ENCODE measurements around the gene NBPF1. TPM values are rescaled to one million over a fixed set of nuclear protein-coding genes. Genes with fewer than 3 reads are reported as not detected.
"Not testable (repeated sequence)": the region's sequence is repeated elsewhere in the genome, so short reads cannot be mapped to it uniquely, and the experiment has no call there.

NBPF1 gene
- total RNA-seq, 1 donor from 2014 or later, result 11.7 TPM

- intact Hi-C loops (cut with DNase I); ATAC-seq (ENCODE audit: poor library complexity); DNase-seq: not testable (repeated sequence)
Measured at GRCh38 chr1:16595216-16595615, 18.1 kb downstream of the NBPF1 start.

DNA sequence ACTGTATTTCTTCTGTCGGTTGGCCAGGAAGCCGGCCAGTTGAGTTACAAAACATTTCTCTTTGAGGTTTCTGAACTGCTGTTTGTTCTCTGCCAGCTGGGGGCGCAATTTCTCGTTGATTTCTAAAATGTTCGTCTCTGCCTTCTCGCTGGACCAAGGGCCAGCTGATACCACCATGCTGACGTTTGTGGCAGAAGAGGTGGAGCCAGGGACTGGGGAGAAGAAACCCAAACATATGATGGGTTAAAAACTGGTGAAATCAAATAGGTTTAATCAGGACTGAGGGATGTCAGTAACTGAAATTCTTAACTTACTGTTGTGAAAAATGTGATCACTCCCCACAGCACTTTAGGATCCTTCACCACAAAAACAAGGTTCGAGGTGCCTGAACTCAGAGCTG, 21.5 kb downstream of the NBPF1 start:
- DNase-seq; ATAC-seq (ENCODE audit: poor library complexity); intact Hi-C loops (cut with DNase I): not testable (repeated sequence)

DNA sequence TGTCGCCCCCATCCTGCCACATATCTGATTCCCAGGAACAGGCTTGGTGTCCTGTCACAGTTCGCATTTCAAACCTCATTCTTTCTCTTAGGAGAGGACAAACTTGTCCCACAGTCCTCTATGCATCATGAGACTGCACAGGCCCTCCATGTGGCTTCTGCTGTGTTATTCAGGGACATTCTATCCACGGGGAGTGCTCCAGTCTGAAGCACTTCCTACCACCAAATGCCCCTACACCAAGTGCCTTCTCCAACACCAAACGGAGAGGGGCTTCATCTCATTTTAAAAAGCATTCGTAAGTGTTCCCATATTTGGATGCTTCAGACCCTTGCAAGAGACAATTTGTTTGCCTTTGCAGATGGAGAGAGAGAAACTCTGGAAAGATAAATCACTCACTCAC, 25.3 kb downstream of the NBPF1 start:
- DNase-seq; intact Hi-C loops (cut with DNase I); ATAC-seq (ENCODE audit: poor library complexity): not testable (repeated sequence)

DNA sequence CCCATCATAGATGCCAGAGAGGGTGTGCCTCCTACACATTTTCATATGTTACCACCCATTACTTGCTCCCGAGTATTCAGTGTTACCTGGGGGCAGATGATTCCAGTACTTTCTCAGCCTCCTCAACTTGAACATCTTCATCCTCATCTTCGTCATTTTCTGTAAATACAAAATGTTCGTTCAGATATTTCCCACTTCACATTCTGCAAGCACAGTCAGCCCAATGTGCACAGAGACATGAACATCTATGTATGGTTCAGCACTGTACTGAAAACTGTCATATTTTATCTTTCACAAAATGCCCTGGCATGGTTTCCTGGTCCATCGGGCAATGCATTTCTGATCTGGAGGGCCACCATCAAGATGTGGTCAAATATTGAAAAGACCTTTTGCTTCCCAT, 25.7 kb downstream of the NBPF1 start:
- ATAC-seq (ENCODE audit: poor library complexity); DNase-seq; intact Hi-C loops (cut with DNase I): not testable (repeated sequence)

DNA sequence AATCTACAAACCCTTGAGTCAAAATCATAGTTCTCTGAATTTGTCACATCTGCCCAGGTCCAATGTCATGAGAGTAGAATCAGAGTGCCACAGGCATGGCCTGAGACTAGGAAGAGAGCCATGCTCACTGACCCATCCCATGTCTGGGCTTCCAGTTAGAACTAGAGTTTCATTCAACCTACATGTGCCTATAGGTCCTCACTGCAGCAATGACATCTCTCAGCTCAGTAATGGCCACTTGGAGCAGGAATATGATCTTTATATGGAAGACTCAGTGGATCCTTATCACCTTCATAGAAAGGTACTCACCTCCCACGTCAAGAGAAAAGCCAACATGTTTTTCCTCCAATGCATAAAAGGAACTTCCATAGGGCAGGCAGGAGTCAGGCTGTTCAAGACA, 48.0 kb downstream of the NBPF1 start:
- intact Hi-C loops (cut with DNase I), result not testable (repeated sequence)

DNA sequence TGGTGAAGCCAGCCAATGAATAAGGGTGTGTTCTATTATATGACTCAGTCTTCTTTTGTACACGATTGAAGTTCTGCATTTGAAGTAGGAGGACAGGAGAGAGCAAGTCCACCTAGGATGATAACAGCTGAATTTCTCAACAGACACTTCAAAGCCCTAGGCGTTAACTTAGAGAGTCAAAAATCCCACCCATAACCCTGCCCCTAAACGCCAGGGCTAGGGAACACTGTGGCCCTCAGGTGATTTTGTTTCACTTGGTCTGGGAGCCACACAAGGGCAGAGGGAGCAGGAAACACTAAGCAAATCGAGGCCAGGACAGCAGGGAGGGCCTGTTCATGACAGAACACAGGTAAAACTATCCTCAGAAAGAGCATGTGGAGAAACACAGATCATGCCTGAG, 52.3 kb downstream of the NBPF1 start:
- DNase-seq; ATAC-seq (ENCODE audit: poor library complexity); intact Hi-C loops (cut with DNase I): not testable (repeated sequence)

More for the DNA sequence above, 48.0 kb downstream of the NBPF1 start:
- ATAC-seq (ENCODE audit: poor library complexity); DNase-seq: not testable (repeated sequence)

- ATAC-seq (ENCODE audit: poor library complexity); DNase-seq; intact Hi-C loops (cut with DNase I): not testable (repeated sequence)
Measured at GRCh38 chr1:16560498-16560897, 52.9 kb downstream of the NBPF1 start.

DNA sequence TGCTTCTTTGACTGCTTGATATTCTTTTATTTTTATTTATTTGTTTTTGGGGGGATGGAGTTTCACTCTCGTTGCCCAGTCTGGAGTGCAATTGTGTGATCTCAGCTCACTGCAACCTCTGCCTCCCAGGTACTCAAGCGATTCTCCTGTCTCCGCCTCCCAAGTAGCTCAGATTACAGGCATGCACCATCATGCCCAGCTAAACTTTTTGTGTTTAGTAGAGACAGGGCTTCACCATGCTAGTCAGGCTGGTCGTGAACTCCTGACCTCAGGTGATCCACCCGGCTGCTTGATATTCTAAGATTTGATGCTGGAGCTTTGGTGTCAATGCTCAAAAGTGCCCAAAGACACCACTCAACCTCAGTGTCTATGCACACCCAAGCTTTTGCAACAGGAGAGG, 53.7 kb downstream of the NBPF1 start:
- ATAC-seq (ENCODE audit: poor library complexity); intact Hi-C loops (cut with DNase I); DNase-seq: not testable (repeated sequence)

- DNase-seq; ATAC-seq (ENCODE audit: poor library complexity); intact Hi-C loops (cut with DNase I): not testable (repeated sequence)
Measured at GRCh38 chr1:16557034-16557433, 56.3 kb downstream of the NBPF1 start.

- intact Hi-C loops (cut with DNase I); ATAC-seq (ENCODE audit: poor library complexity); DNase-seq: not testable (repeated sequence)
Measured at GRCh38 chr1:16553244-16553643, 60.1 kb downstream of the NBPF1 start.

DNA sequence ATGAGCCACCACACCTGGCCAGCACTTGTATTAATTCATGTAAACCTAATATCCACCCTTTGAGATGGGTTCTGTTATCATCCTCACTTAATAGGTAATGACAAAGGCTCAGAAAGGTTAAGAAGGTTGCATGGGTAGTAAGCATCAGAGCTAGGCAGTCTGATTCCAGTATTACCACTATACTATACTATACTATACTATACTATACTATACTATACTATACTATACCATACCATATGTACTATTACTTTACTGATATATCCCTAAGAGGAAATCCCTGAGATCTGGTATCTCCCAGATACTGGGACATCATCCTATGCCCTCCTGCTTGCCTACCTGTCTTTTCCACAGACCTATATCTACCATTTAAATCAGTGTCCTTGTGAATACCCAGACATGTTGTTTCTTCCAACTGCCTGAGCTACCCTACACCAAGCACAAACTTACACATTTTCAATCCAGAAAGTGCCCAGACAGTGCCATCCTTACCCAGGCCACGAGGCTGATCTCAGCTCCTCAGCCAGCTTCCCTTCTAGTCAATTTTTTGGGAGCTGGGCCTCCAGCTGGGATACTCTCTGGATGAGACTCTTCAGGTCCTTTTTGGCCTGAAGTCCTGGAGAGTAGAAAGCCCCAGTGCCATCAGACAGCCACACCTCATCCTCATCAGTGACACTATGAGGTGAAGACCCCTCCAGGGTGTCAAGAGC, 63.0 kb downstream of the NBPF1 start:
- intact Hi-C loops (cut with DNase I); ATAC-seq (ENCODE audit: poor library complexity); DNase-seq: not testable (repeated sequence)

DNA sequence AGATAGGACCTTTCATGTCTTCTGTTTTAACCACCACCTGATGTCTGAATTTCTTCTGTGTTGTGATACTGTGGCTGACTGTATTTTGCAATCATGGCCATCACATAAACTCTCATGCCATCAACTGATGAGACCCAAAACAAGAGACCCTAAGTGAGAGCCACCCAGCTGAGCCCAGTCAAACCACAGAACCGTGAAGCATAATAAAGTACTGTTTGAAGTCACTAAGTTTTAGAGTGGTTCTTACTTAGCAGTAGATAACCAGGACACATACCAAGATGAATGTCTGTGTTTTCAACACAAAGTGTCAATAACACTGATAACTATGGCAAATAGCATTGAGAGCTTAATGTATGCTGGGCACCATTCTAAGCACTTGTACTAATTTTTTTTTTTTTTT, 63.8 kb downstream of the NBPF1 start:
- intact Hi-C loops (cut with DNase I); DNase-seq; ATAC-seq (ENCODE audit: poor library complexity): not testable (repeated sequence)

DNA sequence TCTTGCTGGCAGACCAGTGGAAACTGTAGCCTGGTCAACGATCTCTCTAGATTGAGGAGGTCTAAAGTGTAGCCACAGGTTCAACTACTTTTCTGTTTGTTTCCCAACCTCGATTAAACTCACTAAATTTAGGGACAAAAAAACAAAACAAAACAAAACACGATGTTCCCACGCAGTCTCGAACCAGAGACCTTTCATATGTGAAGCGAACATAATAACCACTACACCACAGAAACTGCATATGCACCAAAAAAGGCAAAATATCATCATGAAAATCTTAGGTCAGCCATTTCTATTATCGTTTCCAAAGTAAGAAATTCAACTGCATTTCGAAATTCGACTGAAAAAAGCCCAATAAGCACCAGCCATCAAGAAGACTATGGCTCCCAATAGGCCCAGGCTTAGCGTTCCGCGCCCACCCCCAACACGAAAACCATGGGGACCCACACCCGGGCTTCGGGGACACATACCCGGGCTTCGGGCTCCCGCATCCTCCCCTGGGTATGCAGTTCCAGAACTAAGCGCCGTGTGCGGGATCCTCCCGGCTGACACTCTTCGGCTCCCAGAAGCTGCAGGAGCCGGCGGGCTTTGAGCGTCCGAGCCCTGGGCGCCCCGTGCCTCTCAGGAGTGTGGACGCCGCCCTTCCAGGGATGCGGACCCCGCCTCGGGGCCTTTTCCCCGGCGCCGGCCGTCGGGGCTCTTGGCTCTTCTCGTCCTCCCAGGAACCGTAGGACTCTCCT, 65.7 kb downstream of the NBPF1 start:
- intact Hi-C loops (cut with DNase I); DNase-seq: not testable (repeated sequence)
- peak; percentile 20 for ATAC-seq (ENCODE audit: poor library complexity)

DNA sequence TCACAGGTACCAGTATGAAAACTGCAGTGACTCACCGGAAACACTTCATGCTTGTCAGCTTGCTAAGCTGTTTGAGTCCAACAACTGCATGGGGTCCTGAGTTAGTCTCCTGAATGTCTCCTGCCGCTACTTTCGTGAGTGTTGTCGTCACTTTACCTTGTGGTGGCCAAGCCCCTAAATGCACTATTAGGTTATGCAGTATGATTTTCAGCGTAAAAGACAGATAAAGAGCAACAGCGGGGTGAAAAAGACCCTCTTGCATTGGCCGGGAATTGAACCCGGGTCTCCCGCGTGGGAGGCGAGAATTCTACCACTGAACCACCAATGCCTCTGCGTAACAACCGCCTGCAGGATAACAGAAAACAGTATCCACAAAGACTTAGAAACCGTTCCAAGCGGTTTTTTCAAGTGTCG, 67.7 kb downstream of the NBPF1 start:
- ATAC-seq (ENCODE audit: poor library complexity); intact Hi-C loops (cut with DNase I); DNase-seq: not testable (repeated sequence)

GRCh38 chr1:16540421-16540893, 72.9 kb downstream of the NBPF1 start:
- not testable (repeated sequence) for ATAC-seq (ENCODE audit: poor library complexity)

DNA sequence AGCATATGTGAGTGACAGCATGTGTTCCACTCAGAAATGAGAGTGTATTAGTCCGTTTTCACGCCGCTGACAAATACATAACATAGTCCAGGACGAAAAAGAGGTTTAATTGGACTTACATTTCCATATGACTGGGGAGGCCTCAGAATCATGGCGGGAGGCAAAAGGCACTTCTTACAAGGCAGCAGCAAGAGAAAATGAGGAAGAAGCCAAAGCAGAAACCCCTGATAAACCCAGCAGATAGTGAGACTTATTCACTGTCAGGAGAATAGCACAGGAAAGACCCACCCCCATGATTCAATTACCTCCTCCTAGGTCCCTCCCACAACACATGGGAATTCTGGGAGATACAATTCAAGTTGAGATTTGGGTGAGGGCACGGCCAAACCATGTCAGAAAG, 75.8 kb downstream of the NBPF1 start:
- intact Hi-C loops (cut with DNase I); DNase-seq; ATAC-seq (ENCODE audit: poor library complexity): not testable (repeated sequence)

More at GRCh38 chr1:16540421-16540893, 72.9 kb downstream of the NBPF1 start:
- DNase-seq; intact Hi-C loops (cut with DNase I): not testable (repeated sequence)

GRCh38 chr1:16536796-16537195, 76.6 kb downstream of the NBPF1 start:
- ATAC-seq (ENCODE audit: poor library complexity); DNase-seq; intact Hi-C loops (cut with DNase I): not testable (repeated sequence)

DNA sequence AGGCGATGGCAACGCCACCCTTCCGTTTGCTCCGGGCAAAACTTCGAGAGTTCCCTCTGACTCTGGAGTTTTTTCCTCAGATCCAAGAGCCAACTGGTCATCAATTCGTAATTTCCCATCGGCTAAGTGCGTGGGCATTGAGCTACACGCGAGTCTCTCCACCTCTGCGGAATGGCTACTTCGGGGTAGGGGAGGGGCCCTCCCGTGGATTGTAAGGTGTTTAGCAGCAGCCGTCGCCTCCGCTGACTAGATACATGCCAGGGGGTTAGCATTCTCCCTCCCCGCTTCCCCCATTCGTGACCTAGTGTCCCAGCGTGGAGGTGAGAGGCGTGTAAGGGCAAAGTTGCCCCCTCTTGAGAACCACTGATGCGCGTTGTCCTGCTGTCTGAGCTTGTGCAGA, 77.5 kb downstream of the NBPF1 start:
- DNase-seq; intact Hi-C loops (cut with DNase I); ATAC-seq (ENCODE audit: poor library complexity): not testable (repeated sequence)

DNA sequence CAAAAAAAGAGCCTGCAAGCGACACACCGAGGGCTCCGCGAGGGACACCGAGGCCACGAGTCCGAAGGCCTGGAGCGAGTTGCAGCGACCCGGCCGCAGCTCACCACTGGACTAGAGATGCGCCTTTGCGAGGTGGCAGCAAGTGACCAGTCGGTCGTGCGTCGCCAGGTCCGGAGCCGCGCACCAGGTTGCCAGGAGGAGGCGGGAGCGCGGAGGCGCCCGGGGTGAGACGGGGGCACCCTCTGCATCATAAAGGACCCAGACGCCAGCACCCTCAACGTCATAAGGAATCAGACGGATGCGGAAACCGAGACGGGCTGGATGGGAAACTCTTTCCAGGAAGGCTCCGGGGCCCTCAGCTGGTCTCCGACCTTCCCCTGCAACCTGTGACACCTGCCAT, 77.9 kb downstream of the NBPF1 start:
- peak; percentile 47 for ATAC-seq (ENCODE audit: poor library complexity)
- DNase-seq; intact Hi-C loops (cut with DNase I): not testable (repeated sequence)
